Kidney epithelial cell (primary cell): ENCODE measurements around the gene MEX3D. TPM values are rescaled to one million over a fixed set of nuclear protein-coding genes. Genes with fewer than 3 reads are reported as not detected.

Experiments
- DNase-seq: peaks from one replicate; pipeline ENCODE4 v3.0.0-alpha.2; 2010; ENCODE audit warnings: low read depth
- H3K27me3 ChIP-seq: 2 replicates; pipeline ENCODE4 v1.6.0; 2011; ENCODE audit warnings: low read length; ENCODE audit not compliant: control insufficient read depth, insufficient read depth
- H3K36me3 ChIP-seq: 2 replicates; pipeline ENCODE4 v1.5.1; 2011; ENCODE audit warnings: low read length; ENCODE audit not compliant: control insufficient read depth, insufficient read depth
- H3K4me3 ChIP-seq: 2 replicates; pipeline ENCODE4 v1.5.1; 2011; ENCODE audit warnings: low read depth, mild to moderate bottlenecking, control low read depth, low read length
- CTCF ChIP-seq: IDR thresholded peaks from 2 replicates; pipeline ENCODE4 v1.5.1; 2011; ENCODE audit warnings: mild to moderate bottlenecking, moderate library complexity, low read length, control low read depth, inconsistent platforms; ENCODE audit not compliant: insufficient read depth, poor library complexity, severe bottlenecking
- total RNA-seq: library from RNA; depleted of rRNA; stranded (reverse); fragments of >200 nt; gene quantifications from 2 replicates; pipeline ENCODE4 v1.2.3, GENCODE V29; 2015

MEX3D gene
- total RNA-seq, 1 donor from 2014 or later = 90.9 TPM

- Histone ChIP-seq H3K27me3 (peaks cover 21% of the 10 kb centered on the region), H3K4me3 (peak overlapping the region; percentile 45), H3K36me3 (no peaks in the 10 kb centered on the region)
- no peak for DNase-seq
- peak; percentile 85 for TF ChIP-seq CTCF
Observed at GRCh38 chr19:1513499-1514294, 54.4 kb downstream of the MEX3D start.

GRCh38 chr19:1512671-1513498 lies 55.2 kb downstream of the MEX3D start, which contains the start of gene ADAMTSL5:
Gene ADAMTSL5, minus strand, starts transcription at chr19:1513019. Its CDS starts 2,076 bp downstream, at chr19:1510943.
- DNase-seq = no peak

GRCh38 chr19:1511318-1512317 lies 56.5 kb downstream of the MEX3D start:
- no peak overlapping the region for H3K4me3 ChIP-seq
- H3K36me3 ChIP-seq = no peaks in the 10 kb centered on the region
- peaks cover 19% of the 10 kb centered on the region for H3K27me3 ChIP-seq
- DNase-seq = no peak
- no peak for TF ChIP-seq CTCF

More at GRCh38 chr19:1512671-1513498, 55.2 kb downstream of the MEX3D start, which contains the start of gene ADAMTSL5:
- TF ChIP-seq CTCF = no peak
- peak within 1 kb of the TSS; percentile 45 for H3K4me3 ChIP-seq
- peaks cover 19% of the 10 kb centered on the region for H3K27me3 ChIP-seq
- H3K36me3 ChIP-seq = no peaks in the 10 kb centered on the region

GRCh38 chr19:1510807-1511206 lies 57.3 kb downstream of the MEX3D start:
- H3K4me3 ChIP-seq = no peak overlapping the region
- DNase-seq = no peak
- no peak for TF ChIP-seq CTCF
- no peaks in the 10 kb centered on the region for H3K36me3 ChIP-seq
- peaks cover 22% of the 10 kb centered on the region for H3K27me3 ChIP-seq

- no peaks in the 10 kb centered on the region for H3K36me3 ChIP-seq
- H3K27me3 ChIP-seq = peaks cover 26% of the 10 kb centered on the region
- H3K4me3 ChIP-seq = no peak overlapping the region
- no peak for TF ChIP-seq CTCF
- DNase-seq = no peak
Observed at GRCh38 chr19:1510442-1510806, 57.7 kb downstream of the MEX3D start.
